Lung (tissue), 12 donors: ENCODE measurements around the gene POLD2. TPM values are rescaled to one million over a fixed set of nuclear protein-coding genes. Genes with fewer than 3 reads are reported as not detected.

Source experiments
- ATAC-seq: fragments of 200-7000 bp; cut with Tn5 transposase; one replicate; pipeline ENCODE4 v1.9.1; 2020; ENCODE audit warnings: moderate number of reproducible peaks; ENCODE audit not compliant: insufficient read depth, low FRiP score
- DNase-seq, 3 donors: peaks; one replicate each; pipeline ENCODE4 v3.0.0-alpha.2; 2013 to 2017
- H3K27ac ChIP-seq, 2 donors: one replicate each; pipeline ENCODE4 v1.5.1; 2013; ENCODE audit warnings: mild to moderate bottlenecking in 2 of 2, moderate library complexity in 2 of 2, control low read depth in 1 of 2, inconsistent platforms in 1 of 2, low read depth in 1 of 2, low read length in 1 of 2
- H3K27me3 ChIP-seq, 3 donors: one replicate each; pipeline ENCODE4 v1.5.1; 2013; ENCODE audit warnings: low read length in 2 of 3; ENCODE audit not compliant: control insufficient read depth in 3 of 3, insufficient read depth in 3 of 3
- H3K36me3 ChIP-seq, 4 donors: one replicate each; pipeline ENCODE4 v1.5.1; 2013; ENCODE audit warnings: low read length in 4 of 4, mild to moderate bottlenecking in 1 of 4, moderate library complexity in 1 of 4; ENCODE audit not compliant: control insufficient read depth in 4 of 4, insufficient read depth in 4 of 4
- H3K4me1 ChIP-seq, 5 donors: one replicate each; pipeline ENCODE4 v1.5.1; 2013; ENCODE audit warnings: low read length in 5 of 5, mild to moderate bottlenecking in 2 of 5, moderate library complexity in 1 of 5; ENCODE audit not compliant: control insufficient read depth in 5 of 5, insufficient read depth in 5 of 5
- H3K4me3 ChIP-seq: one replicate; pipeline ENCODE4 v1.5.1; 2013; ENCODE audit warnings: mild to moderate bottlenecking, control low read depth, moderate library complexity
- H3K9ac ChIP-seq, 2 donors: one replicate each; pipeline ENCODE4 v1.5.1; 2013; ENCODE audit warnings: low read length in 2 of 2, control low read depth in 1 of 2; ENCODE audit not compliant: insufficient read depth in 1 of 2
- H3K9me3 ChIP-seq, 4 donors: one replicate each; pipeline ENCODE4 v1.5.1; 2013; ENCODE audit warnings: low read length in 3 of 4, mild to moderate bottlenecking in 1 of 4, moderate library complexity in 1 of 4; ENCODE audit not compliant: control insufficient read depth in 4 of 4, insufficient read depth in 3 of 4
- WGBS, 2 donors: extraction: QIAGEN DNeasy Blood & Tissue Kit; methylation state at CpG; one replicate each; pipeline ENCODE4 v1.1.7; 2013; 5-methylcytosine and 5-hydroxymethylcytosine counted together
- polyA plus RNA-seq, 2 donors: library from polyadenylated mRNA; stranded (reverse); fragments of 200-250 nt; gene quantifications; one replicate each; pipeline ENCODE4 v1.2.1, GENCODE V29; 2013
- total RNA-seq, 2 donors: library from RNA; depleted of rRNA in 1 of 2; stranded (reverse); fragments of >200 nt in 1 of 2; gene quantifications; one replicate each; pipeline ENCODE4 v1.2.1, GENCODE V29; 2014 to 2021
- TF ChIP-seq, protein P1 (sequence below): IDR thresholded peaks from 2 replicates; pipeline ENCODE4 v1.5.1; 2012; ENCODE audit warnings: mild to moderate bottlenecking; ENCODE audit errors: control extremely low read depth, extremely low read depth
- donor health status: control.
- donor health status: control.
- donor health status: Bipolar disorder and iron deficiency.
- donor health status: healthy.
- donor health status: DM: yes; HTN: yes; CAD: no.

Gene POLD2
- total and polyA plus RNA-seq, 4 donors = 48.8 to 90.7 (median 71.3) TPM

DNA sequence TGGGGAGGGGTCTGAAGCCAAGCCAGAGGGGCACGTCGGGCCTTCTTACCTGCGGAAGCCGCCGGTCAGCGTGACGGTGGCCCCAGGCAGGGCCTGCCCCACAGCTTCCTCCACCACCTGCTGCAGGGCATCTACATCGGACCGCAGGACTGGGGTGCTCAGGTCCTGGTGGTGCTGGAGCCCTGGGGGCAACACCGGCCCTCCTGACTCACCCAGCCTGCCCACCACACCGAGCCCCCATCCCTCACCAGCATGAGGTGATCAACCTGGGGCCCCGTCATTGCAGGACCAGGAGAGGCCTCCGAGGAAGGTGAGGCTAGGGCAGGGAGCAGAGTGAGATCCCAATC, 49.0 kb downstream of the POLD2 start:
- Histone ChIP-seq H3K36me3 (peaks cover 0 to 53% (median 25%) of the 10 kb centered on the region in 4 donors), H3K4me3 (no peak overlapping the region), H3K27ac (peak overlapping the region; percentile 57 to 87), H3K9ac (no peak overlapping the region), H3K9me3 (no peaks in the 10 kb centered on the region), H3K4me1 (no peaks in the 10 kb centered on the region), H3K27me3 (no peaks in the 10 kb centered on the region)
- WGBS, 2 donors = 69 to 75% methylated on average over 13 of the region's 13 CpGs
- TF ChIP-seq, protein P1, sequence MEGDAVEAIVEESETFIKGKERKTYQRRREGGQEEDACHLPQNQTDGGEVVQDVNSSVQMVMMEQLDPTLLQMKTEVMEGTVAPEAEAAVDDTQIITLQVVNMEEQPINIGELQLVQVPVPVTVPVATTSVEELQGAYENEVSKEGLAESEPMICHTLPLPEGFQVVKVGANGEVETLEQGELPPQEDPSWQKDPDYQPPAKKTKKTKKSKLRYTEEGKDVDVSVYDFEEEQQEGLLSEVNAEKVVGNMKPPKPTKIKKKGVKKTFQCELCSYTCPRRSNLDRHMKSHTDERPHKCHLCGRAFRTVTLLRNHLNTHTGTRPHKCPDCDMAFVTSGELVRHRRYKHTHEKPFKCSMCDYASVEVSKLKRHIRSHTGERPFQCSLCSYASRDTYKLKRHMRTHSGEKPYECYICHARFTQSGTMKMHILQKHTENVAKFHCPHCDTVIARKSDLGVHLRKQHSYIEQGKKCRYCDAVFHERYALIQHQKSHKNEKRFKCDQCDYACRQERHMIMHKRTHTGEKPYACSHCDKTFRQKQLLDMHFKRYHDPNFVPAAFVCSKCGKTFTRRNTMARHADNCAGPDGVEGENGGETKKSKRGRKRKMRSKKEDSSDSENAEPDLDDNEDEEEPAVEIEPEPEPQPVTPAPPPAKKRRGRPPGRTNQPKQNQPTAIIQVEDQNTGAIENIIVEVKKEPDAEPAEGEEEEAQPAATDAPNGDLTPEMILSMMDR = no peak
- no peak for DNase-seq
- ATAC-seq = peak; percentile 6

DNA sequence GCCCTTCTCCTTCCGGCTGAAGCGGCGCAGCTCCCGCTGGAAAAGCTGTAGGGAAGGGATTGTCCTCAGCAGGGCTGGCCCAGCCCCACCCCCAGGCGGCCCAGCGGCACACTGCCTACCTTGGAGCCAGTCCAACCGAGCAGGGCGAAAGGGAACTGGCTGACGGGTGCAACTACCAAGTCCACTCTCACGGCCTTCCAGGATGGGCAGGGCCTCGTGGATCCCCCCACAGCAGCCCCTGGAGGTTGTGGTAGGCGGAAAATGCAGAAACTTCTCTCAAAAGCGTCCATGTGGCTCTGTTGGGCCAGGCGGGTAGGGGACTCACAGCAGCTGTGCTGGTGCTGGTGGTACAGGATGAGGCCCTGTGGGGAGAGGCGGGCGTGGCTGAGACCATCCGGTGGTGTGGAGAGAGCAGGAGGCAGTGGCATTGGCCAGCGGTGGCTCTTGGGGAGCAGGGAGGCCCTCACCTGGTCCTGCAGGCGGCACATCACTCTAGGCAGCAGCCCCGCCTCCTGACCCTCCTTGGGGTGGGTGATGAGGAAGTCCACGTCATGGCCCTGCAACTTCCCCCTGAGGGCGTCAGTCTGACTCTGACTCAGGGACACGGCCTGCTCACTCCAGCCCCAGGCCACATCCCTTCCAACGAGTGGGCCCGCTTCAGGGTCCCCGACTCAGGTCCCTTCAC, 49.5 kb downstream of the POLD2 start:
- TF ChIP-seq, protein P1 = no peak
- H3K9me3 ChIP-seq = no peaks in the 10 kb centered on the region
- H3K27ac ChIP-seq = peak overlapping the region; percentile 73 to 87
- H3K9ac ChIP-seq = no peak overlapping the region
- H3K4me3 ChIP-seq = no peak overlapping the region
- no peaks in the 10 kb centered on the region for H3K27me3 ChIP-seq
- peak; percentile 83 for ATAC-seq
- 52 to 58% methylated on average over 25 to 26 of the region's 26 CpGs for WGBS, 2 donors
- no peaks in the 10 kb centered on the region for H3K4me1 ChIP-seq
- DNase-seq = no peak
- peaks cover 0 to 48% (median 25%) of the 10 kb centered on the region in 4 donors for H3K36me3 ChIP-seq

DNA sequence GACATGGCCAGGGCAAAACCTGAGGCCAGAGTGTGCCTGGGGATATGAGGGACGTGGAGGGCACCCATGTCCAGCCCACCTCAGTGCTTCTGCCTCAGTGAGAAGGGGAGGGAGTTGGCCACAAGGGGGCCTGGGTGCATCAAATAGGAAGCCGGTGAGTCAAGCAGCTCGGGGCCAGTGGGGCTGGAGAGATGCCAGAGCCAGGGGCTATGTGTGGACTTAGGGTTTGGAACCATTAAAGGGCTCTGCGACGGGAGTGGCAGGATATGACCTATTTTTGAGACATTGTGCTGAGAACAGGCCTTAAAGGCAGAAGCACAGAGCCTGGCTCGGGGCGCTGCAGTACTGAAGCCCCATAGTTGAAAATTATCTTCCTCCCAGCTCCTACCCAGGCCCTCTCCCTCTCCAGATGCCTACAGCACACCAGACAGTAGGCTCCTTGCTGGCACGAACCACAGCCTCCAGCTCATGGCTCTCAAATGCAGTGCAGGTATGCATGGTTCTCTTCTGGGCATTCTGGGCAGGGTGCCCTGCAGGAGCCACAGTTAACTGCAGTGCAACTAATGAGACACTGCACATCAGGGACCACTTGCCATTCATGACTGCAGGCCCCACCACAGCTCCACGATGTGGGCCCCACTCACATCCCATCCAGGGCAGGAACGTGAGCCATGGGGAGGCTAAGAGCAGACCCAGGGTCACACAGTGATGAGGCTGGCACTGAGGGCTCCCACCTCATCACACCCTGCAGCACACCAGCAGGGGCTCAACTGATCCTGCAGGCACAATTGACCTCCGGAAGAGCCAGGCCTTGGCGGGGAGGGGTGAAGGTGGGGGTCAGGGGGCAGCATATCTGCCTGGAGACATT, 50.8 kb downstream of the POLD2 start:
- H3K4me1 ChIP-seq = no peaks in the 10 kb centered on the region
- peaks cover 0 to 39% (median 16%) of the 10 kb centered on the region in 4 donors for H3K36me3 ChIP-seq
- WGBS, 2 donors = 57 to 69% methylated on average over 12 of the region's 12 CpGs
- TF ChIP-seq, protein P1 = no peak
- H3K4me3 ChIP-seq = no peak overlapping the region
- DNase-seq (peak; percentile 74 to 79 (median 75)), ATAC-seq (no peak)
- peak overlapping the region; percentile 73 to 75 for H3K27ac ChIP-seq
- H3K9ac ChIP-seq = no peak overlapping the region
- no peaks in the 10 kb centered on the region for H3K9me3 ChIP-seq
- no peaks in the 10 kb centered on the region for H3K27me3 ChIP-seq
